Progenitor cell of endocrine pancreas (in vitro differentiated cells): ENCODE measurements around the gene HMGB4. TPM values are rescaled to one million over a fixed set of nuclear protein-coding genes. Genes with fewer than 3 reads are reported as not detected.

ENCODE experiments used
- DNase-seq: peaks from one replicate; pipeline ENCODE4 v3.0.0; 2021; ENCODE audit warnings: low spot score; ENCODE audit not compliant: unreplicated experiment
- H3K27ac Mint-ChIP-seq: 2 replicates; pipeline ENCODE4 v1.8.0; 2021; ENCODE audit warnings: mild to moderate bottlenecking, moderate library complexity, mixed read lengths
- H3K27me3 Mint-ChIP-seq: 2 replicates; pipeline ENCODE4 v1.8.0; 2021; ENCODE audit warnings: mixed read lengths
- H3K36me3 Mint-ChIP-seq: 2 replicates; pipeline ENCODE4 v1.8.0; 2022; ENCODE audit warnings: mixed read lengths; ENCODE audit not compliant: insufficient read depth
- H3K4me1 Mint-ChIP-seq: 2 replicates; pipeline ENCODE4 v1.8.0; 2021; ENCODE audit warnings: low read depth, mixed read lengths
- H3K4me3 Mint-ChIP-seq: 2 replicates; pipeline ENCODE4 v1.8.0; 2021; ENCODE audit warnings: low read depth, mild to moderate bottlenecking, moderate library complexity, mixed read lengths
- H3K9me3 Mint-ChIP-seq: 2 replicates; pipeline ENCODE4 v1.8.0; 2021; ENCODE audit warnings: low read depth, mixed read lengths
- total RNA-seq: library from RNA; stranded (reverse); gene quantifications from 2 replicates; pipeline ENCODE4 v1.2.1, GENCODE V29; 2021
- TF ChIP-seq, protein P1 (sequence below): fragments of 200-600 bp; sonication (generic); IDR thresholded peaks from one replicate; pipeline ENCODE4 v1.5.0; 2021; ENCODE audit warnings: antibody characterized with exemption, mild to moderate bottlenecking; ENCODE audit not compliant: unreplicated experiment

HMGB4 gene
- total RNA-seq, 1 donor from 2014 or later: not detected

DNA sequence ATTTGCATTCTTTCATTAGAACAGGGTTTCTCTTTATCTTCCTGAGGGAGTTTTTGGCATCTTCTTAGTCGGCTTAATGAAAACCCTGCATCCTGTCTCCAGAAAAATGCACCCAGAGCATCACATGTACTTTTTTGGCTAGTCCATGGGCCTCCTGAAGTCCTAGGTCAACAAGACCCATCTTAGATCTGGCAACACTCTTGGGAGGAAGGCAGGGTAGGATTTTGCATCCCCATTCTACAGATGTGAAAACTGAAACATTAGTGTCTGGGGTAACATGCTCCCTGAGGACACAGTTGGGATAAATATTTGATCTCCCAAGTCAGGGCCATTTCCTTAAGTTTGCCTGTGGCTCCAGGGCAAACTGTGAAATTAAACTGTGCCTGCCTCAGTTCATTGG is 40.0 kb upstream of the HMGB4 start:
- Mint-ChIP-seq H3K27ac (no peak overlapping the region), H3K27me3 (peaks cover 28% of the 10 kb centered on the region), H3K9me3 (peaks cover 3% of the 10 kb centered on the region), H3K4me3 (no peak overlapping the region), H3K36me3 (no peaks in the 10 kb centered on the region), H3K4me1 (no peaks in the 10 kb centered on the region)
- TF ChIP-seq, protein P1, sequence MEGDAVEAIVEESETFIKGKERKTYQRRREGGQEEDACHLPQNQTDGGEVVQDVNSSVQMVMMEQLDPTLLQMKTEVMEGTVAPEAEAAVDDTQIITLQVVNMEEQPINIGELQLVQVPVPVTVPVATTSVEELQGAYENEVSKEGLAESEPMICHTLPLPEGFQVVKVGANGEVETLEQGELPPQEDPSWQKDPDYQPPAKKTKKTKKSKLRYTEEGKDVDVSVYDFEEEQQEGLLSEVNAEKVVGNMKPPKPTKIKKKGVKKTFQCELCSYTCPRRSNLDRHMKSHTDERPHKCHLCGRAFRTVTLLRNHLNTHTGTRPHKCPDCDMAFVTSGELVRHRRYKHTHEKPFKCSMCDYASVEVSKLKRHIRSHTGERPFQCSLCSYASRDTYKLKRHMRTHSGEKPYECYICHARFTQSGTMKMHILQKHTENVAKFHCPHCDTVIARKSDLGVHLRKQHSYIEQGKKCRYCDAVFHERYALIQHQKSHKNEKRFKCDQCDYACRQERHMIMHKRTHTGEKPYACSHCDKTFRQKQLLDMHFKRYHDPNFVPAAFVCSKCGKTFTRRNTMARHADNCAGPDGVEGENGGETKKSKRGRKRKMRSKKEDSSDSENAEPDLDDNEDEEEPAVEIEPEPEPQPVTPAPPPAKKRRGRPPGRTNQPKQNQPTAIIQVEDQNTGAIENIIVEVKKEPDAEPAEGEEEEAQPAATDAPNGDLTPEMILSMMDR: no peak
- no peak for DNase-seq

DNA sequence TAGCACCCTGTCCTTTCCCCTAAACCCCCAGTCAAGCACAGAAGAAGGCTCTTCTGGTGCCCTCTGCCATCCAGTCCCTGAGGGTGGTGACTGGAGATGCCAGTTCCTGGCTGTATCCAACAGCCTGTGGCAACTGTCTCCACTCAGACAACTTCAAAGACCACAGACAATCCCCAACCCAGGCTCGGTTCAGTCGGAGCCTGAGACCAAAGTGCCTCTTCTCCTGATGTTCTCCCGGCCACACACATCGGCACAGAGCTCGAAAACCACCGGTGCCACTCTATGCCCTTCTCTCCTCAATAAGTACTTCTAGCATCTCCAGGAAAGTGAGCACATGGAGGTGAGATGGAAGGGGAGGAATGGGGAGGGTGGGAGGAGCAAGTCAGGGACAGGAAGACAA is 39.6 kb upstream of the HMGB4 start:
- Mint-ChIP-seq H3K4me1 (no peaks in the 10 kb centered on the region), H3K36me3 (no peaks in the 10 kb centered on the region), H3K27ac (no peak overlapping the region), H3K27me3 (peaks cover 28% of the 10 kb centered on the region), H3K4me3 (no peak overlapping the region), H3K9me3 (peaks cover 7% of the 10 kb centered on the region)
- no peak for DNase-seq
- TF ChIP-seq, protein P1: no peak

DNA sequence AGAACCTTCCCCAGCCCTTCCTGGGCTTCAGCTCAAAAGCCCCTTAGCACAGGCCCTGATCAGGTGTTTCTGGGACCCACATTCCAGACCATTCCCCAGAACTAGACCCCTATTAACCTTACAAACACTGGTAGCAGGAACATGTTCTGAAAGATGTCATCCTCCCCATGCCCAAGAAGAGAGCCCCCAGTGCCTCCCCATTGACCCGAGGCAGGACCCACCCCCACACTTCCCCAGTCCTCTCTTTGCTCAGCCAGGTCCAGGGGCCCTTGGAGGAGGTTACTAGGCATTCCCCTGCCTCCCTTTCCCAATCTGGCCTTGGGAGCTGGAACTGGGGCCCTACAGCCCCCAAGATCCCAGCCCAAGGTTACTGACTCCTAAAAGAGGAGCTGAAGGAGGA is 38.9 kb upstream of the HMGB4 start:
- Mint-ChIP-seq H3K36me3 (no peaks in the 10 kb centered on the region), H3K27me3 (peaks cover 28% of the 10 kb centered on the region), H3K4me3 (no peak overlapping the region), H3K4me1 (no peaks in the 10 kb centered on the region), H3K9me3 (peaks cover 9% of the 10 kb centered on the region), H3K27ac (no peak overlapping the region)
- TF ChIP-seq, protein P1: no peak
- no peak for DNase-seq

DNA sequence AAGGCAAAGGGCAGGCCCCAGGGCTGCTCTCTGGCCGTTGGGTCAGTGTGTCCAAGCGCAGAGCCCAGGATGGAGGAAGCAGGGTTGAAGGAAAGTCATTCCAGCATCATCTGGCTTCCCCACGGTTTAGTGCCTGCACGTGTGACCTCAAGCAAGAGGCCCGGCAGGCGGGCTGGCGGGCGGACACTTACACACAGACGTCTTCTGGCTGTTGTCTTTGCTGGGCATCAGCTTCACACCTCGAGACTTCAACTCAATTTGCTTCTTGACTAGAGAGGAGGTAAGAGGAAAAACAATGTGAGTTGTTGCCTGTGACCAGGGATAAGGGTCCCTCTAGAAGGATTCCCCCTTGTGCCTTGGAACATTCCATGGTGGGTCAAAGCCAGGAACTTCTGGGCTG is 38.4 kb upstream of the HMGB4 start:
- no peaks in the 10 kb centered on the region for H3K4me1 Mint-ChIP-seq
- H3K9me3 Mint-ChIP-seq: peaks cover 9% of the 10 kb centered on the region
- DNase-seq: no peak
- TF ChIP-seq, protein P1: no peak
- H3K4me3 Mint-ChIP-seq: no peak overlapping the region
- H3K27ac Mint-ChIP-seq: no peak overlapping the region
- peaks cover 28% of the 10 kb centered on the region for H3K27me3 Mint-ChIP-seq
- H3K36me3 Mint-ChIP-seq: no peaks in the 10 kb centered on the region

DNA sequence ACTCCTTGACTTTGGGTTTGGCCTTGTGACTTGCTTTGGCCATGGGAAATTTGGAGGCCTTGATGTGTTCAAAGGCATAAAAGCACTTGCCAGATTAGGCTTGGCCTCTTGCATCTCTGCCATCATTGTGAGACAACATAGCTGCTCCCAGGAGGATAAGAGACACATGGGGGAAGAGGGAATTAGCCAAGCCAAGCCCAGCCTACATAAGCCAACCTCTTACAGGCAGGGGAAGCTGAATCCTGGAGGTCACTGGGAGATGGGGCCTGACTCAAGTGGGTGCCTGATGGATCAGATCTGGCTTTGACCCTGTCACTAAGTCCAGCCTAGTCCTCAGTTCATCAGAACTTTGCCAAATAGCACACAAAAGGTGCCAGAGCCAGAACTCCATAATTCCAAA is 37.6 kb upstream of the HMGB4 start:
- H3K27me3 Mint-ChIP-seq: peaks cover 28% of the 10 kb centered on the region
- H3K36me3 Mint-ChIP-seq: no peaks in the 10 kb centered on the region
- H3K27ac Mint-ChIP-seq: no peak overlapping the region
- no peaks in the 10 kb centered on the region for H3K4me1 Mint-ChIP-seq
- TF ChIP-seq, protein P1: no peak
- H3K9me3 Mint-ChIP-seq: peaks cover 15% of the 10 kb centered on the region
- DNase-seq: no peak
- H3K4me3 Mint-ChIP-seq: no peak overlapping the region
